Mucosa of rectum (tissue), 2 donors: ENCODE data around the gene WDR33.

Experiments
- H3K27ac ChIP-seq, 2 donors: one replicate each; pipeline ENCODE4 v1.7.0; 2013; ENCODE audit warnings: inconsistent platforms in 2 of 2, low read depth in 2 of 2, low read length in 2 of 2
- H3K27me3 ChIP-seq, 2 donors: one replicate each; pipeline ENCODE4 v1.7.0; 2013; ENCODE audit warnings: low read length in 2 of 2; ENCODE audit not compliant: control insufficient read depth in 2 of 2, insufficient read depth in 2 of 2
- H3K36me3 ChIP-seq, 2 donors: one replicate each; pipeline ENCODE4 v1.7.0; 2013; ENCODE audit warnings: low read length in 2 of 2; ENCODE audit not compliant: control insufficient read depth in 2 of 2, insufficient read depth in 2 of 2
- H3K4me1 ChIP-seq, 2 donors: one replicate each; pipeline ENCODE4 v1.7.0; 2013; ENCODE audit warnings: low read length in 2 of 2, mild to moderate bottlenecking in 1 of 2; ENCODE audit not compliant: control insufficient read depth in 2 of 2, insufficient read depth in 2 of 2
- H3K4me3 ChIP-seq, 2 donors: one replicate each; pipeline ENCODE4 v1.7.0; 2013; ENCODE audit warnings: low read length in 2 of 2
- H3K9ac ChIP-seq, 2 donors: one replicate each; pipeline ENCODE4 v1.7.0; 2013; ENCODE audit warnings: low read length in 2 of 2, low read depth in 1 of 2, mild to moderate bottlenecking in 1 of 2
- H3K9me3 ChIP-seq, 2 donors: one replicate each; pipeline ENCODE4 v1.7.0; 2013; ENCODE audit warnings: low read length in 2 of 2; ENCODE audit not compliant: control insufficient read depth in 2 of 2
- donor health status: healthy.
- donor health status: Normal muscosa, but diverticular disease.

The WDR33 gene

GRCh38 chr2:127810619-127811396 is at the start of gene WDR33:
WDR33 (minus strand) TSS chr2:127811171; CDS start chr2:127770981, 40,190 bp downstream.
- H3K4me3 ChIP-seq, result peak within 1 kb of the TSS; percentile 84 to 91
- no peaks in the 10 kb centered on the region for H3K9me3 ChIP-seq
- no peaks in the 10 kb centered on the region for H3K36me3 ChIP-seq
- peak within 1 kb of the TSS; percentile 92 to 95 for H3K27ac ChIP-seq
- H3K4me1 ChIP-seq, result peaks cover 6 to 16% of the 10 kb centered on the region in 2 donors
- peak within 1 kb of the TSS; percentile 92 to 94 for H3K9ac ChIP-seq
- no peaks in the 10 kb centered on the region for H3K27me3 ChIP-seq

- Histone ChIP-seq H3K4me3 (peak overlapping the region in 1 of 2 donors; percentile 37), H3K36me3 (peaks cover 17 to 27% of the 10 kb centered on the region in 2 donors), H3K9me3 (no peaks in the 10 kb centered on the region), H3K4me1 (peaks cover 11 to 14% of the 10 kb centered on the region in 2 donors), H3K27me3 (no peaks in the 10 kb centered on the region), H3K27ac (no peak overlapping the region), H3K9ac (no peak overlapping the region)
Measured at GRCh38 chr2:127860130-127860529, 49.2 kb upstream of the WDR33 start.

- Histone ChIP-seq H3K27ac (no peak overlapping the region), H3K36me3 (peaks cover 13 to 23% of the 10 kb centered on the region in 2 donors), H3K27me3 (no peaks in the 10 kb centered on the region), H3K4me3 (peak overlapping the region in 1 of 2 donors; percentile 37), H3K9ac (no peak overlapping the region), H3K9me3 (no peaks in the 10 kb centered on the region), H3K4me1 (peaks cover 10 to 14% of the 10 kb centered on the region in 2 donors)
Measured at GRCh38 chr2:127859712-127860085, 48.7 kb upstream of the WDR33 start.

- H3K27ac ChIP-seq, result peak overlapping the region; percentile 75 to 76
- peaks cover 8 to 14% of the 10 kb centered on the region in 2 donors for H3K4me1 ChIP-seq
Measured at GRCh38 chr2:127857265-127857808, 46.4 kb upstream of the WDR33 start.

GRCh38 chr2:127853671-127854070 is 42.7 kb upstream of the WDR33 start:
- H3K4me1 ChIP-seq, result peaks cover 8 to 9% of the 10 kb centered on the region in 2 donors
- H3K27me3 ChIP-seq, result no peaks in the 10 kb centered on the region
- H3K36me3 ChIP-seq, result peaks cover 16 to 36% of the 10 kb centered on the region in 2 donors
- no peak overlapping the region for H3K9ac ChIP-seq
- no peaks in the 10 kb centered on the region for H3K9me3 ChIP-seq
- no peak overlapping the region for H3K27ac ChIP-seq
- H3K4me3 ChIP-seq, result no peak overlapping the region

More at GRCh38 chr2:127857265-127857808, 46.4 kb upstream of the WDR33 start:
- Histone ChIP-seq H3K27me3 (no peaks in the 10 kb centered on the region), H3K4me3 (peak overlapping the region; percentile 79 to 93), H3K9ac (peak overlapping the region; percentile 68 to 87), H3K36me3 (peaks cover 10 to 15% of the 10 kb centered on the region in 2 donors), H3K9me3 (no peaks in the 10 kb centered on the region)

GRCh38 chr2:127852388-127852787 is 41.4 kb upstream of the WDR33 start:
- Histone ChIP-seq H3K27ac (no peak overlapping the region), H3K9ac (no peak overlapping the region), H3K36me3 (peaks cover 23 to 43% of the 10 kb centered on the region in 2 donors), H3K4me1 (peaks cover 8 to 9% of the 10 kb centered on the region in 2 donors), H3K9me3 (no peaks in the 10 kb centered on the region), H3K4me3 (no peak overlapping the region), H3K27me3 (no peaks in the 10 kb centered on the region)

- Histone ChIP-seq H3K27me3 (no peaks in the 10 kb centered on the region), H3K9ac (no peak overlapping the region), H3K27ac (no peak overlapping the region), H3K4me3 (no peak overlapping the region), H3K9me3 (no peaks in the 10 kb centered on the region), H3K4me1 (no peaks in the 10 kb centered on the region), H3K36me3 (peaks cover 27 to 46% of the 10 kb centered on the region in 2 donors)
Measured at GRCh38 chr2:127847931-127848330, 37.0 kb upstream of the WDR33 start.

- H3K9ac ChIP-seq, result no peak overlapping the region
- H3K27me3 ChIP-seq, result no peaks in the 10 kb centered on the region
- H3K36me3 ChIP-seq, result peaks cover 20 to 28% of the 10 kb centered on the region in 2 donors
- H3K27ac ChIP-seq, result no peak overlapping the region
- H3K9me3 ChIP-seq, result no peaks in the 10 kb centered on the region
- H3K4me1 ChIP-seq, result no peaks in the 10 kb centered on the region
- H3K4me3 ChIP-seq, result no peak overlapping the region
Measured at GRCh38 chr2:127844973-127845372, 34.0 kb upstream of the WDR33 start.

GRCh38 chr2:127843677-127844076 is 32.7 kb upstream of the WDR33 start:
- H3K9me3 ChIP-seq, result no peaks in the 10 kb centered on the region
- H3K27ac ChIP-seq, result no peak overlapping the region
- H3K4me3 ChIP-seq, result no peak overlapping the region
- peaks cover 18 to 19% of the 10 kb centered on the region in 2 donors for H3K36me3 ChIP-seq
- no peaks in the 10 kb centered on the region for H3K27me3 ChIP-seq
- H3K9ac ChIP-seq, result no peak overlapping the region
- no peaks in the 10 kb centered on the region for H3K4me1 ChIP-seq

- Histone ChIP-seq H3K4me3 (no peak overlapping the region), H3K4me1 (no peaks in the 10 kb centered on the region), H3K9me3 (no peaks in the 10 kb centered on the region), H3K36me3 (peaks cover 4% of the 10 kb centered on the region in 2 donors), H3K9ac (no peak overlapping the region), H3K27me3 (no peaks in the 10 kb centered on the region), H3K27ac (no peak overlapping the region)
Measured at GRCh38 chr2:127841466-127842178, 30.7 kb upstream of the WDR33 start.
